Thyroid gland (tissue), 4 donors: ENCODE results near the gene CYP11A1. TPM values are rescaled to one million over a fixed set of nuclear protein-coding genes. Genes with fewer than 3 reads are reported as not detected.

Experiments used
- DNase-seq, 2 donors: peaks; one replicate each; pipeline ENCODE4 v3.0.0-alpha.2; 2019
- H3K27ac ChIP-seq, 3 donors: fragments of 200-600 bp; sonication (generic); 1 replicate in 2 of 3; 2 replicates in 1 of 3; pipeline ENCODE4 v1.5.1; 2016 to 2019; ENCODE audit warnings: mild to moderate bottlenecking in 1 of 3, moderate library complexity in 1 of 3
- H3K27me3 ChIP-seq: fragments of 200-600 bp; sonication (generic); one replicate; pipeline ENCODE4 v1.5.1; 2019
- H3K36me3 ChIP-seq, 2 donors: fragments of 200-600 bp; sonication (generic); one replicate each; pipeline ENCODE4 v1.5.1; 2016 to 2019
- H3K4me1 ChIP-seq, 2 donors: fragments of 200-600 bp; sonication (generic); one replicate each; pipeline ENCODE4 v1.5.1; 2017 to 2019
- H3K4me3 ChIP-seq, 3 donors: fragments of 200-600 bp; sonication (generic); replicated peaks in 1 of 3; 1 replicate in 2 of 3; 2 replicates in 1 of 3; pipeline ENCODE4 v1.5.1; 2016; ENCODE audit warnings: mild to moderate bottlenecking in 1 of 3
- H3K9me3 ChIP-seq: fragments of 200-600 bp; sonication (generic); one replicate; pipeline ENCODE4 v1.5.1; 2017
- CTCF ChIP-seq, 6 experiments: fragments of 200-600 bp in 3 of 6; fragments of 450-650 bp in 3 of 6; sonication (generic) in 3 of 6; IDR thresholded peaks; one replicate each; pipeline ENCODE4 v1.5.1; 2016 to 2019; ENCODE audit warnings: antibody characterized with exemption in 6 of 6, mild to moderate bottlenecking in 2 of 6, inconsistent platforms in 1 of 6, moderate library complexity in 1 of 6
- POLR2A ChIP-seq, 2 donors: fragments of 450-650 bp; IDR thresholded peaks; one replicate each; pipeline ENCODE4 v1.6.1; 2017; ENCODE audit warnings: antibody characterized with exemption in 2 of 2, mild to moderate bottlenecking in 2 of 2, moderate library complexity in 1 of 2
- WGBS, 2 donors: methylation state at CpG; one replicate each; pipeline ENCODE4 v1.1.5; 2017; 5-methylcytosine and 5-hydroxymethylcytosine counted together
- intact Hi-C: fragments of 100-400 bp; cut with DNase I; formaldehyde crosslinking; loops from one replicate; pipeline ENCODE4 v1.15.1; 2023
- total RNA-seq, 4 donors: library from RNA; depleted of rRNA; stranded (reverse); fragments of >200 nt; gene quantifications; one replicate each; pipeline ENCODE4 v1.2.3, GENCODE V29; 2016

CYP11A1 gene
- total RNA-seq, 4 donors from 2014 or later = 0.54 to 1.2 (median 0.56) TPM; not detected in 1

- 74 to 77% methylated on average over 7 of the region's 7 CpGs for WGBS, 2 donors
These were observed 41.8 kb upstream of the CYP11A1 start for GRCh38 chr15:74409225-74409624.

GRCh38 chr15:74408815-74409214, 41.4 kb upstream of the CYP11A1 start:
- no peak for DNase-seq
- Histone ChIP-seq H3K4me1 (no peaks in the 10 kb centered on the region), H3K9me3 (no peaks in the 10 kb centered on the region), H3K27ac (no peak overlapping the region), H3K27me3 (no peaks in the 10 kb centered on the region), H3K36me3 (no peaks in the 10 kb centered on the region), H3K4me3 (no peak overlapping the region)
- intact Hi-C loops = no loop called here
- WGBS, 2 donors = 82 to 96% methylated on average over 7 of the region's 7 CpGs
- no peak for TF ChIP-seq POLR2A (IDR thresholded peaks at IDR 0.05)
- TF ChIP-seq CTCF (IDR thresholded peaks at IDR 0.05) = no peak

More at GRCh38 chr15:74409225-74409624, 41.8 kb upstream of the CYP11A1 start:
- H3K9me3 ChIP-seq = no peaks in the 10 kb centered on the region
- intact Hi-C loops = no loop called here
- TF ChIP-seq POLR2A (IDR thresholded peaks at IDR 0.05) (no peak), CTCF (IDR thresholded peaks at IDR 0.05) (no peak)
- no peaks in the 10 kb centered on the region for H3K27me3 ChIP-seq
- H3K27ac ChIP-seq = no peak overlapping the region
- H3K36me3 ChIP-seq = no peaks in the 10 kb centered on the region
- H3K4me3 ChIP-seq = no peak overlapping the region
- H3K4me1 ChIP-seq = no peaks in the 10 kb centered on the region
- DNase-seq = no peak

- no peak for TF ChIP-seq CTCF (IDR thresholded peaks at IDR 0.05)
- no peak for TF ChIP-seq POLR2A (IDR thresholded peaks at IDR 0.05)
- Histone ChIP-seq H3K36me3 (no peaks in the 10 kb centered on the region), H3K27ac (no peak overlapping the region), H3K9me3 (no peaks in the 10 kb centered on the region), H3K4me3 (no peak overlapping the region), H3K27me3 (no peaks in the 10 kb centered on the region), H3K4me1 (no peaks in the 10 kb centered on the region)
- no peak for DNase-seq
- WGBS, 2 donors = 91 to 93% methylated on average over 2 of the region's 2 CpGs
- intact Hi-C loops = no loop called here
These were observed 40.9 kb upstream of the CYP11A1 start for GRCh38 chr15:74408385-74408784.

GRCh38 chr15:74406992-74407705, 39.7 kb upstream of the CYP11A1 start:
- H3K4me1 ChIP-seq = no peaks in the 10 kb centered on the region
- H3K36me3 ChIP-seq = no peaks in the 10 kb centered on the region
- DNase-seq = no peak
- H3K27ac ChIP-seq = no peak overlapping the region
- no peaks in the 10 kb centered on the region for H3K9me3 ChIP-seq
- H3K27me3 ChIP-seq = no peaks in the 10 kb centered on the region
- intact Hi-C loops = no loop called here
- no peak for TF ChIP-seq POLR2A (IDR thresholded peaks at IDR 0.05)
- TF ChIP-seq CTCF (IDR thresholded peaks at IDR 0.05) = no peak
- WGBS, 2 donors = 34 to 56% methylated on average over 7 to 9 of the region's 12 CpGs
- no peak overlapping the region for H3K4me3 ChIP-seq

GRCh38 chr15:74406517-74406916, 39.1 kb upstream of the CYP11A1 start:
- H3K27me3 ChIP-seq = no peaks in the 10 kb centered on the region
- H3K9me3 ChIP-seq = no peaks in the 10 kb centered on the region
- no peaks in the 10 kb centered on the region for H3K36me3 ChIP-seq
- WGBS, 2 donors = 92 to 94% methylated on average over 4 of the region's 4 CpGs
- H3K4me3 ChIP-seq = no peak overlapping the region
- TF ChIP-seq POLR2A (IDR thresholded peaks at IDR 0.05) = no peak
- no peak for TF ChIP-seq CTCF (IDR thresholded peaks at IDR 0.05)
- intact Hi-C loops = no loop called here
- no peaks in the 10 kb centered on the region for H3K4me1 ChIP-seq
- H3K27ac ChIP-seq = no peak overlapping the region
- no peak for DNase-seq
